Left lung (tissue), 10 donors: ENCODE data around the gene FRMD5. TPM values are rescaled to one million over a fixed set of nuclear protein-coding genes. Genes with fewer than 3 reads are reported as not detected.
A peak's percentile ranks its signal among the peaks of the same experiment; 100 is the strongest.
"Not testable (repeated sequence)": the region's sequence is repeated elsewhere in the genome, so short reads cannot be mapped to it uniquely, and the experiment has no call there.

Experiments
- ATAC-seq: fragments of 200-7000 bp; cut with Tn5 transposase; one replicate; pipeline ENCODE4 v1.9.1; 2020; ENCODE audit warnings: moderate library complexity
- DNase-seq, 4 donors: peaks; one replicate each; pipeline ENCODE4 v3.0.0-alpha.2; 2013 to 2020
- H3K27ac ChIP-seq, 2 donors: fragments of 200-600 bp; sonication (generic) in 1 of 2; one replicate each; pipeline versions ENCODE4 v1.5.0 to v1.8.0; 2020 to 2021
- H3K27me3 ChIP-seq, 2 donors: fragments of 200-600 bp; sonication (generic) in 1 of 2; one replicate each; pipeline versions ENCODE4 v1.5.0 to v1.8.0; 2020 to 2021
- H3K36me3 ChIP-seq, 2 donors: fragments of 200-600 bp; sonication (generic) in 1 of 2; one replicate each; pipeline versions ENCODE4 v1.5.0 to v1.8.0; 2020 to 2021
- H3K4me1 ChIP-seq, 2 donors: fragments of 200-600 bp; one replicate each; pipeline ENCODE4 v1.8.0; 2021
- H3K4me3 ChIP-seq, 2 donors: fragments of 200-600 bp; sonication (generic) in 1 of 2; one replicate each; pipeline versions ENCODE4 v1.5.0 to v1.8.0; 2020 to 2021; ENCODE audit warnings: mild to moderate bottlenecking in 1 of 2
- H3K9me3 ChIP-seq, 2 donors: fragments of 200-600 bp; sonication (generic) in 1 of 2; one replicate each; pipeline versions ENCODE4 v1.5.0 to v1.8.0; 2020 to 2021
- intact Hi-C, 2 donors: fragments of 100-400 bp; cut with DNase I; formaldehyde crosslinking; loops; one replicate each; pipeline versions ENCODE4 v1.11.2 to v1.14.2; 2022
- polyA plus RNA-seq, 6 donors: library from polyadenylated mRNA; unstranded; fragments of 120-200 nt; gene quantifications; one replicate each; pipeline ENCODE4 v1.2.1, GENCODE V29; 2013; ENCODE audit not compliant: insufficient read length in 6 of 6
- total RNA-seq, 2 donors: library from RNA; stranded (reverse); fragmentation: NEBNext Ultra II Directional; extraction: Animal tissue kit (Norgen Biotek cat#: 25700); gene quantifications; one replicate each; pipeline ENCODE4 v1.2.1, GENCODE V29; 2021
- TF ChIP-seq, protein P1 (sequence below), 2 donors: fragments of 200-600 bp; sonication (generic) in 1 of 2; IDR thresholded peaks; one replicate each; pipeline versions ENCODE4 v1.5.0 to v1.8.0; 2021; ENCODE audit warnings: antibody characterized with exemption in 2 of 2
- donor health status: DM: no; HTN: yes; CAD: no.
- donor health status: DM: no; HTN: no; CAD: no.

Gene FRMD5
- total and polyA plus RNA-seq, 8 donors, result 1.5 to 4.4 (median 2.3) TPM

DNA sequence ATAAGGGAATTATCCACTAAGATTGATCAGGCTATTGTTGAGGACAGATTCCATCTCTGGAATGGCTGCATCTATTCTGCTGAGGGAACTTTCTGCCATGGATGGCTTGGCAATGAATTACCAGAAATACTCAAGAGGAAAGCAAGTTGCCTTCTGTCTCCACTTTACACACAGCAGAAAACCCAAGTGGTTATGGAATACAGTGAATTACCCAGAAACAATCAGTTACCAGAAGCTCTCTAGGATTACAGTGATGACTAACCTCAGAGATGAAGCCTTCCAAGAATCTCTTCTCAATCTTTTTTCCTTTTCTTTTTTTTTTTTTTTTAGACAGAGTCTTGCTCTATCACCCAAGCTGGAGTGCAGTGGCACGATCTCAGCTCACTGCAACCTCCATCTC lies 185.0 kb downstream of the FRMD5 start:
- Histone ChIP-seq H3K27me3 (no peaks in the 10 kb centered on the region), H3K27ac (no peak overlapping the region), H3K9me3 (no peaks in the 10 kb centered on the region), H3K4me3 (no peak overlapping the region), H3K4me1 (no peaks in the 10 kb centered on the region), H3K36me3 (no peaks in the 10 kb centered on the region)
- DNase-seq, result no peak
- peak; percentile 56 for ATAC-seq
- TF ChIP-seq, protein P1, sequence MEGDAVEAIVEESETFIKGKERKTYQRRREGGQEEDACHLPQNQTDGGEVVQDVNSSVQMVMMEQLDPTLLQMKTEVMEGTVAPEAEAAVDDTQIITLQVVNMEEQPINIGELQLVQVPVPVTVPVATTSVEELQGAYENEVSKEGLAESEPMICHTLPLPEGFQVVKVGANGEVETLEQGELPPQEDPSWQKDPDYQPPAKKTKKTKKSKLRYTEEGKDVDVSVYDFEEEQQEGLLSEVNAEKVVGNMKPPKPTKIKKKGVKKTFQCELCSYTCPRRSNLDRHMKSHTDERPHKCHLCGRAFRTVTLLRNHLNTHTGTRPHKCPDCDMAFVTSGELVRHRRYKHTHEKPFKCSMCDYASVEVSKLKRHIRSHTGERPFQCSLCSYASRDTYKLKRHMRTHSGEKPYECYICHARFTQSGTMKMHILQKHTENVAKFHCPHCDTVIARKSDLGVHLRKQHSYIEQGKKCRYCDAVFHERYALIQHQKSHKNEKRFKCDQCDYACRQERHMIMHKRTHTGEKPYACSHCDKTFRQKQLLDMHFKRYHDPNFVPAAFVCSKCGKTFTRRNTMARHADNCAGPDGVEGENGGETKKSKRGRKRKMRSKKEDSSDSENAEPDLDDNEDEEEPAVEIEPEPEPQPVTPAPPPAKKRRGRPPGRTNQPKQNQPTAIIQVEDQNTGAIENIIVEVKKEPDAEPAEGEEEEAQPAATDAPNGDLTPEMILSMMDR (IDR thresholded peaks at IDR 0.05), result no peak
- intact Hi-C loops, result no loop called here

DNA sequence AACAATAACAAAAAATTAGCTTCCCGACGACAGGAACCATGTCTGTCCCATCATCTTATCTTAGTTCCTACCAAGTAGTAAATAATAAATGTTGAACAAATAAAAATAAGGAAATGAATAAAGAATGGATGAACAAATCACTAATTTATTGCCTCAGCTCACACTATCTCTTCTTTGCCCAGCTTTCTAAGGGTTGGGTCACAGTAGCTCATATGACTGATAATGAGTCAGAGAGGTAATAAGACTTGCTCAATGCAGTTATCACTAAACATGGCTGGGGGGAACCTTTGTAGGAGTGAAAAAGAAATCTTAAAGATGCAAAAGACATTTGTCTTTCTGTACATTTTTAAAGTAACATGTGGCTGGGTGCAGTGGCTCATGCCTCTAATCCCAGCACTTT lies 186.0 kb downstream of the FRMD5 start:
- no peak overlapping the region for H3K4me3 ChIP-seq
- intact Hi-C loops, result no loop called here
- H3K27ac ChIP-seq, result no peak overlapping the region
- no peaks in the 10 kb centered on the region for H3K9me3 ChIP-seq
- H3K27me3 ChIP-seq, result no peaks in the 10 kb centered on the region
- ATAC-seq (no peak), DNase-seq (no peak)
- H3K4me1 ChIP-seq, result no peaks in the 10 kb centered on the region
- TF ChIP-seq, protein P1 (IDR thresholded peaks at IDR 0.05), result no peak
- no peaks in the 10 kb centered on the region for H3K36me3 ChIP-seq

- H3K4me3 ChIP-seq, H3K27me3 ChIP-seq, H3K4me1 ChIP-seq, H3K27ac ChIP-seq, H3K9me3 ChIP-seq, intact Hi-C loops, H3K36me3 ChIP-seq: not testable (repeated sequence)
- DNase-seq, result peak in 2 of 4 donors; percentile 42 to 70
- ATAC-seq, result peak; percentile 71
These were observed 194.8 kb downstream of the FRMD5 start for GRCh38 chr15:44000248-44000647.

DNA sequence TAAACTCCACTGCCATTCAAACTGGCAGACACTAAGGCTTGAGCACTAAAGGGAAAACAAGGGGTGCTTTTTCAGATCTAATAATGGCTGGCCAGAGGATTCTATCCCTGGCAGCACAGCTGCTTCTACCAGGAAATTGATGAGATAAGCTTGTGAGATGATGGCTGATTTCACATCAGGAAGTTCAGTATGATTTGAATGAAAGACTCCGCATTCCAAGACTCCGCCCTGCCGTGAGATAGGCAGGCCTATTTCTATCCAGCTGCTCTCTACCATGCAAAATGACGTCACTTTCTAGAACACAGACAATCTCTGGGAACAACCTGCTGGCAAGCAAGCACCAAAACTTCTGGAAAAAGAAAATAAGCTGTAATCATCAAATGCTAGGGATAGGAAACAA lies 196.5 kb downstream of the FRMD5 start:
- TF ChIP-seq, protein P1 (IDR thresholded peaks at IDR 0.05), result no peak
- ATAC-seq, result peak; percentile 30

DNA sequence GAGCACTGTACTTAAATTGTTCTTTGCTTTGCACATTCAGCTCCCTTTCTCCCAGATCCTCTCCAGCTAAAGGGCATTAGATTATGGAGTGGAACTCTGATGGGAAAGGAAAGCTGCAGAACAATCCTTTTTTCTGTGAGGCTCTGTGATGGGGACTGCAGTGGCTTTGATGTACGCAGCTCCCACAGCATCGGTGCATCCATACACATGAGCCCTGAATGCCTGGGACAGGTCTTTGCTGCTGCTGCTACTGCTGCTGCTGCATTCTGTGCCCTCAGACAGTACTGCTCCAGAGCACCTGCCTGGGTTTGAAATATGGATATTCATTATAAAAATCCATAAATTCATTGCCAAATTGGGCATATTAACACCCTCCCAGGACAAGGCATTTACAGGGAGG lies 203.9 kb downstream of the FRMD5 start:
- TF ChIP-seq, protein P1 (IDR thresholded peaks at IDR 0.05), result no peak
- Histone ChIP-seq H3K4me1 (no peaks in the 10 kb centered on the region), H3K9me3 (no peaks in the 10 kb centered on the region), H3K36me3 (no peaks in the 10 kb centered on the region), H3K27ac (no peak overlapping the region), H3K27me3 (no peaks in the 10 kb centered on the region), H3K4me3 (no peak overlapping the region)
- intact Hi-C loops, result no loop called here
- ATAC-seq (no peak), DNase-seq (no peak)

More for the DNA sequence above, 196.5 kb downstream of the FRMD5 start:
- peak in 2 of 4 donors; percentile 1 to 5 for DNase-seq
- no peaks in the 10 kb centered on the region for H3K9me3 ChIP-seq
- no peaks in the 10 kb centered on the region for H3K36me3 ChIP-seq
- intact Hi-C loops, result no loop called here
- H3K27ac ChIP-seq, result no peak overlapping the region
- H3K4me1 ChIP-seq, result no peaks in the 10 kb centered on the region
- no peaks in the 10 kb centered on the region for H3K27me3 ChIP-seq
- no peak overlapping the region for H3K4me3 ChIP-seq

DNA sequence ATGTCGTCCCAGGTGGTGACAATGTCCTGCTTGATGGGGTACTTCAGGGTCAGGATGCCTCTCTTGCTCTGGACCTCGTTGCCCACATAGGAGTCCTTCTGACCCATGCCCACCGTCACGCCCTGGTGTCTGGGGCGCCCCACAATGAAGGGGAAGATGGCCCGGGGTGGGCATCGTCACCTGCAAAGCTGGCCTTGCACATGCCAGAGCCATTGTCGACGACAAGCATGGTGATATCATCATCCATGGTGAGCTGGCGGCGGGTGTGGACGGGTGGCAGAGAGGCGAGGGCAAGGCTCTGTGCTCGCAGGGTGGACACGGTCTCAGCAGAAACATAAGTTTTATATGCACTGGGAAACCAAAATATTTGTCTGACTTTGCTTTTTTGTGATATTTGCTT lies 205.1 kb downstream of the FRMD5 start:
- intact Hi-C loops, result no loop called here
- ATAC-seq (no peak), DNase-seq (no peak)

More for the DNA sequence above, 205.1 kb downstream of the FRMD5 start:
- H3K27me3 ChIP-seq, result no peaks in the 10 kb centered on the region
- no peaks in the 10 kb centered on the region for H3K36me3 ChIP-seq
- TF ChIP-seq, protein P1 (IDR thresholded peaks at IDR 0.05), result no peak
- H3K4me3 ChIP-seq, result no peak overlapping the region
- H3K27ac ChIP-seq, result no peak overlapping the region
- H3K9me3 ChIP-seq, result no peaks in the 10 kb centered on the region
- no peaks in the 10 kb centered on the region for H3K4me1 ChIP-seq
